Trophoblast cell (in vitro differentiated cells and primary cell): ENCODE results near the gene ORC3.
"Not testable (repeated sequence)": the region's sequence is repeated elsewhere in the genome, so short reads cannot be mapped to it uniquely, and the experiment has no call there.

Experiments
- DNase-seq, 2 donors: peaks; one replicate each; pipeline ENCODE4 v3.0.0-alpha.2; 2016
- H2AFZ ChIP-seq: 2 replicates; pipeline ENCODE4 v1.6.1; 2013; ENCODE audit warnings: low read length, moderate library complexity, mild to moderate bottlenecking; ENCODE audit not compliant: insufficient read depth, poor library complexity
- H2AK5ac ChIP-seq: 2 replicates; pipeline ENCODE4 v1.6.1; 2013; ENCODE audit warnings: mild to moderate bottlenecking, low read length
- H2BK120ac ChIP-seq: 2 replicates; pipeline ENCODE4 v1.6.1; 2013; ENCODE audit warnings: low read length, mild to moderate bottlenecking, moderate library complexity; ENCODE audit not compliant: insufficient read depth, poor library complexity
- H2BK12ac ChIP-seq: 2 replicates; pipeline ENCODE4 v1.6.1; 2013; ENCODE audit warnings: mild to moderate bottlenecking, low read length, moderate library complexity
- H2BK5ac ChIP-seq: 2 replicates; pipeline ENCODE4 v1.6.1; 2013; ENCODE audit warnings: low read length, low read depth, moderate library complexity, mild to moderate bottlenecking; ENCODE audit not compliant: poor library complexity
- H3K14ac ChIP-seq: 2 replicates; pipeline ENCODE4 v1.6.1; 2013; ENCODE audit warnings: mild to moderate bottlenecking, low read length
- H3K18ac ChIP-seq: 2 replicates; pipeline ENCODE4 v1.6.1; 2013; ENCODE audit warnings: mild to moderate bottlenecking, low read length
- H3K23ac ChIP-seq: 2 replicates; pipeline ENCODE4 v1.6.1; 2013; ENCODE audit warnings: low read length
- H3K27ac ChIP-seq: 2 replicates; pipeline ENCODE4 v1.5.1; 2013; ENCODE audit warnings: low read depth, mild to moderate bottlenecking, inconsistent platforms, low read length, moderate library complexity
- H3K27me3 ChIP-seq: 2 replicates; pipeline ENCODE4 v1.6.1; 2013; ENCODE audit warnings: inconsistent platforms, mild to moderate bottlenecking, low read length, moderate library complexity; ENCODE audit not compliant: insufficient read depth
- H3K36me3 ChIP-seq, 2 experiments: 1 replicate in 1 of 2; 2 replicates in 1 of 2; pipeline ENCODE4 v1.6.1; 2013; ENCODE audit warnings: low read length in 2 of 2, mild to moderate bottlenecking in 2 of 2, moderate library complexity in 1 of 2; ENCODE audit not compliant: insufficient read depth in 2 of 2, control insufficient read depth in 1 of 2
- H3K4ac ChIP-seq: 2 replicates; pipeline ENCODE4 v1.6.1; 2013; ENCODE audit warnings: low read depth, mild to moderate bottlenecking, low read length, moderate library complexity
- H3K4me1 ChIP-seq, 2 experiments: 1 replicate in 1 of 2; 2 replicates in 1 of 2; pipeline ENCODE4 v1.6.1; 2013; ENCODE audit warnings: low read length in 2 of 2, mild to moderate bottlenecking in 2 of 2, moderate library complexity in 1 of 2; ENCODE audit not compliant: insufficient read depth in 2 of 2, control insufficient read depth in 1 of 2
- H3K4me2 ChIP-seq: 2 replicates; pipeline ENCODE4 v1.6.1; 2013; ENCODE audit warnings: inconsistent platforms, mild to moderate bottlenecking, low read length, moderate library complexity
- H3K4me3 ChIP-seq: 2 replicates; pipeline ENCODE4 v1.5.1; 2013; ENCODE audit warnings: mild to moderate bottlenecking, low read depth, low read length, inconsistent platforms
- H3K79me1 ChIP-seq: one replicate; pipeline ENCODE4 v1.6.1; 2013; ENCODE audit warnings: low read length
- H3K79me2 ChIP-seq: 2 replicates; pipeline ENCODE4 v1.6.1; 2013; ENCODE audit warnings: low read length, mild to moderate bottlenecking; ENCODE audit not compliant: control insufficient read depth, insufficient read depth, poor library complexity
- H3K9ac ChIP-seq: 2 replicates; pipeline ENCODE4 v1.6.1; 2013; ENCODE audit warnings: mild to moderate bottlenecking, low read length
- H3K9me3 ChIP-seq: 2 replicates; pipeline ENCODE4 v1.6.1; 2013; ENCODE audit warnings: low read depth, mild to moderate bottlenecking, control low read depth, inconsistent platforms, low read length; ENCODE audit not compliant: insufficient read depth
- H4K12ac ChIP-seq: 2 replicates; pipeline ENCODE4 v1.6.1; 2013; ENCODE audit warnings: low read depth, mild to moderate bottlenecking, low read length, moderate library complexity
- H4K8ac ChIP-seq: 2 replicates; pipeline ENCODE4 v1.6.1; 2013; ENCODE audit warnings: low read depth, mild to moderate bottlenecking, low read length, moderate library complexity
- H4K91ac ChIP-seq: one replicate; pipeline ENCODE4 v1.6.1; 2013; ENCODE audit warnings: low read depth, mild to moderate bottlenecking, low read length, moderate library complexity
- WGBS: extraction: QIAGEN DNeasy Blood & Tissue Kit; methylation state at CpG from one replicate; pipeline ENCODE4 v1.1.7; 2013; ENCODE audit warnings: missing lambda C conversion rate; ENCODE audit not compliant: insufficient read length, insufficient coverage; ENCODE audit errors: extremely low coverage; 5-methylcytosine and 5-hydroxymethylcytosine counted together

ORC3 gene

GRCh38 chr6:87702589-87702945 lies 112.6 kb downstream of the ORC3 start:
- H3K23ac ChIP-seq = no peak overlapping the region
- H3K79me1 ChIP-seq = peaks cover 9% of the 10 kb centered on the region
- H3K4me1 ChIP-seq = no peaks in the 10 kb centered on the region
- H2BK120ac ChIP-seq = no peak overlapping the region
- H3K27me3 ChIP-seq = no peaks in the 10 kb centered on the region
- H2AK5ac ChIP-seq = no peak overlapping the region
- H2BK5ac ChIP-seq = no peak overlapping the region
- peak overlapping the region; percentile 73 for H3K4me2 ChIP-seq
- H3K4me3 ChIP-seq = no peak overlapping the region
- H3K27ac ChIP-seq = peak overlapping the region; percentile 69
- H2BK12ac ChIP-seq = no peak overlapping the region
- H3K4ac ChIP-seq = no peak overlapping the region
- WGBS = no CpG with 5 or more reads among the region's 7 CpGs
- peaks cover 13% of the 10 kb centered on the region for H3K79me2 ChIP-seq
- no peaks in the 10 kb centered on the region for H3K9me3 ChIP-seq
- no peak overlapping the region for H4K12ac ChIP-seq
- no peak overlapping the region for H3K14ac ChIP-seq
- no peak overlapping the region for H4K8ac ChIP-seq
- H2AFZ ChIP-seq = no peak overlapping the region
- peak; percentile 44 to 82 for DNase-seq
- no peak overlapping the region for H3K9ac ChIP-seq
- no peaks in the 10 kb centered on the region for H3K36me3 ChIP-seq
- H4K91ac ChIP-seq = no peak overlapping the region
- H3K18ac ChIP-seq = no peak overlapping the region

- H2AK5ac ChIP-seq, H3K36me3 ChIP-seq, H4K91ac ChIP-seq, H2BK12ac ChIP-seq, H2AFZ ChIP-seq, H3K14ac ChIP-seq, H3K79me1 ChIP-seq, H3K27me3 ChIP-seq, H3K9ac ChIP-seq, H3K9me3 ChIP-seq, H3K4me3 ChIP-seq, DNase-seq, H3K23ac ChIP-seq, H3K18ac ChIP-seq, H3K4me1 ChIP-seq: not testable (repeated sequence)
- H2BK5ac ChIP-seq = peak overlapping the region; percentile 33
- peak overlapping the region; percentile 46 for H2BK120ac ChIP-seq
- H3K4me2 ChIP-seq = peak overlapping the region; percentile 41
- no CpG with 5 or more reads among the region's 19 CpGs for WGBS
- peak overlapping the region; percentile 80 for H4K8ac ChIP-seq
- peak overlapping the region; percentile 49 for H3K4ac ChIP-seq
- H3K27ac ChIP-seq = peak overlapping the region; percentile 69
- H4K12ac ChIP-seq = peak overlapping the region; percentile 77
- H3K79me2 ChIP-seq = peaks cover 13% of the 10 kb centered on the region
Observed at GRCh38 chr6:87703039-87703438, 113.1 kb downstream of the ORC3 start.

- no CpG with 5 or more reads among the region's 4 CpGs for WGBS
- Histone ChIP-seq H2BK12ac (no peak overlapping the region), H2BK5ac (no peak overlapping the region), H3K4ac (no peak overlapping the region), H3K36me3 (no peaks in the 10 kb centered on the region), H3K79me2 (peaks cover 13% of the 10 kb centered on the region), H2AK5ac (no peak overlapping the region), H3K27ac (no peak overlapping the region), H4K91ac (no peak overlapping the region), H3K4me2 (no peak overlapping the region), H3K79me1 (peaks cover 9% of the 10 kb centered on the region), H3K4me3 (no peak overlapping the region), H3K14ac (no peak overlapping the region), H3K4me1 (no peaks in the 10 kb centered on the region), H2BK120ac (no peak overlapping the region), H3K27me3 (no peaks in the 10 kb centered on the region), H3K9me3 (no peaks in the 10 kb centered on the region), H2AFZ (no peak overlapping the region), H4K8ac (no peak overlapping the region), H4K12ac (no peak overlapping the region), H3K9ac (no peak overlapping the region), H3K18ac (no peak overlapping the region), H3K23ac (no peak overlapping the region)
- no peak for DNase-seq
Observed at GRCh38 chr6:87705070-87705691, 115.2 kb downstream of the ORC3 start.

- peak; percentile 14 to 84 for DNase-seq
- WGBS = no CpG with 5 or more reads among the region's 3 CpGs
Observed at GRCh38 chr6:87706187-87706966, 116.4 kb downstream of the ORC3 start.

More at GRCh38 chr6:87706187-87706966, 116.4 kb downstream of the ORC3 start:
- Histone ChIP-seq H2BK120ac (peak overlapping the region; percentile 53), H3K27me3 (no peaks in the 10 kb centered on the region), H3K36me3 (no peaks in the 10 kb centered on the region), H3K14ac (no peak overlapping the region), H3K79me1 (peaks cover 6% of the 10 kb centered on the region), H2AFZ (no peak overlapping the region), H3K9ac (no peak overlapping the region), H3K9me3 (no peaks in the 10 kb centered on the region), H3K27ac (no peak overlapping the region), H3K4me1 (no peaks in the 10 kb centered on the region), H4K12ac (no peak overlapping the region), H3K79me2 (peaks cover 6% of the 10 kb centered on the region), H3K23ac (no peak overlapping the region), H3K4ac (no peak overlapping the region), H3K4me2 (no peak overlapping the region), H2AK5ac (no peak overlapping the region), H4K8ac (no peak overlapping the region), H4K91ac (no peak overlapping the region), H2BK12ac (peak overlapping the region; percentile 27), H2BK5ac (no peak overlapping the region), H3K4me3 (no peak overlapping the region), H3K18ac (no peak overlapping the region)
